ENCODE results near the gene NEO1.
"Not testable (repeated sequence)": the region's sequence is repeated elsewhere in the genome, so short reads cannot be mapped to it uniquely, and the experiment has no call there.

Gene NEO1

DNA sequence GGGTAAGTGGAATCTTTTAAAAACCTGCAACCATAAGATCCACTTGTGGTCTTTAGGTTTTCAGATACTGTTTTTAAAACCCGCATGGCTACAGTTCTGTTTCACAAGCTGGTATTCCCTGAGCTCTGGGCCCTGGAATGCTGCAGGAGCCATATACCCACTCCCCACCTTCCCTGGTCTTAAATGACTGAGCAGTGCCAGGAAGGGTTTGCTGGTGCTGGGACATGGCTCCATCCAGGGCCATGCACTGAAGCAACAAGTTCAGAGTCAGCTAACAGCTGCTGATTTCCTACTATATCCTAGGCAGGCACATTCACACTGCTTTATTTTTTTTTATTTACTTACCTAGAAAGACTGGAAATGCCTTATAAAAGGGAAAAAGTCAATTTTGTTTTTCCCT lies 239.2 kb downstream of the NEO1 start:
- H3K36me3 ChIP-seq (ENCODE audit: control insufficient read depth in 2 of 2, insufficient read depth in 2 of 2, low read length in 2 of 2), result peaks cover 50 to 59% of the 10 kb centered on the region in 2 donors
- H3K27ac ChIP-seq (ENCODE audit: low read depth in 2 of 2, low read length in 2 of 2), result no peak overlapping the region
- H3K27me3 ChIP-seq (ENCODE audit: control insufficient read depth in 2 of 2, insufficient read depth in 2 of 2, low read length in 2 of 2), result no peaks in the 10 kb centered on the region
- H3K4me1 ChIP-seq (ENCODE audit: control insufficient read depth in 2 of 2, insufficient read depth in 2 of 2, low read length in 2 of 2), result no peaks in the 10 kb centered on the region
- no peak overlapping the region for H3K9ac ChIP-seq (ENCODE audit: low read depth in 1 of 2, low read length in 2 of 2)
- H3K9me3 ChIP-seq (ENCODE audit: control insufficient read depth in 2 of 2, low read length in 2 of 2), result no peaks in the 10 kb centered on the region
- H3K4me3 ChIP-seq (ENCODE audit: low read length in 2 of 2), result no peak overlapping the region

DNA sequence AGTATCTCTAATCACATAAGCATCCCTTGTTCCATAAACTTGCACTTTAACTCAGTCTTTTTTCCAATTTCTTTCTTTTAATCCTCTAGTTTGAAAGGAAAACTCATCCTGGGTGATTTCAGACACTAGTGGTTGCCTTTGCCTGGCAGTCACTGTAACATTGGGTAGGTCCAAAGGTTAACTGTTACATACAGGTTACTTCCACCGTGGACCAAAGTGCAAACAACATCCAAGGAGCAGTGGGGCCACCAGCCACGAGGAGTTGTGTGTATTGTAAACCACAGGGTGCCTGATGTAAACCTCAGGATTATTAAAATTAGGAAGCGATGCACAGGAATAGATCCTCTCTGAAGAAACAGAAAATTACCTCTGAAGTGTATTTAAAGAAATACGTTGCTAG lies 241.5 kb downstream of the NEO1 start:
- H3K4me3 ChIP-seq (ENCODE audit: low read length in 2 of 2), result no peak overlapping the region
- no peaks in the 10 kb centered on the region for H3K27me3 ChIP-seq (ENCODE audit: control insufficient read depth in 2 of 2, insufficient read depth in 2 of 2, low read length in 2 of 2)
- no peaks in the 10 kb centered on the region for H3K9me3 ChIP-seq (ENCODE audit: control insufficient read depth in 2 of 2, low read length in 2 of 2)
- no peak overlapping the region for H3K9ac ChIP-seq (ENCODE audit: low read depth in 1 of 2, low read length in 2 of 2)
- no peak overlapping the region for H3K27ac ChIP-seq (ENCODE audit: low read depth in 2 of 2, low read length in 2 of 2)
- H3K4me1 ChIP-seq (ENCODE audit: control insufficient read depth in 2 of 2, insufficient read depth in 2 of 2, low read length in 2 of 2), result no peaks in the 10 kb centered on the region
- peaks cover 50 to 59% of the 10 kb centered on the region in 2 donors for H3K36me3 ChIP-seq (ENCODE audit: control insufficient read depth in 2 of 2, insufficient read depth in 2 of 2, low read length in 2 of 2)

DNA sequence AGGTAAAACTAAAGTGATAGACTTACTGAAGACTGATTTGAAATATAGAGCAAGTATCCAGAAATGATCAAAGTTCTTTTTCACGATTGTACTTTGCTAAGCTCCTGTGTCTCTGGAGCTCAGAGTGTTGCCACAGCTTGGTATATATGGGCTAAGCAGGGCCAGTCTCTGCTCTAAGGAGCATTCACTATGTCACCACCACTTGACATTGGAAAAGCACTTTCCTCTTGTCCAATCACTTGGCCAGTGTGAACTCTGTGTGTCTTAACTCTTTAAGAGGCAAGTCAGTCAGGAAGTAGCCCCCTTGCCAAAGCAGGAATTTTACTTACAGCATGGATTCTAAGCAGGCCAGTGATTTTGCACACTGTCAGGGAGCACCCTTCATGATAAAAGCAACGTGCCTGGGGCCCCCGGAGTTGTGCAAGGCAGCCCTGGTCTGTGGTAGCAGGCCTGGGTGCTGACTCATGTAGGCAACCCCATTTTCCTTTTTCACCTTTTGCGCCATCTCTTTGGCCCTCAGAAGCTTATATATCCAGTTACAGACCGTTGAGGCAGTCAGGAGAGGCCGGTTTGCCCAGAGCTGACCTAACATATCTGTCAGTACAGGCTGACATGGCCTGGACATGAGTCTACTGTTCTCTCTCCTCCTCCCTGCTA lies 243.5 kb downstream of the NEO1 start:
- Histone ChIP-seq H3K27ac (ENCODE audit: low read depth in 2 of 2, low read length in 2 of 2) (no peak overlapping the region), H3K36me3 (ENCODE audit: control insufficient read depth in 2 of 2, insufficient read depth in 2 of 2, low read length in 2 of 2) (peaks cover 44 to 53% of the 10 kb centered on the region in 2 donors), H3K9me3 (ENCODE audit: control insufficient read depth in 2 of 2, low read length in 2 of 2) (no peaks in the 10 kb centered on the region), H3K27me3 (ENCODE audit: control insufficient read depth in 2 of 2, insufficient read depth in 2 of 2, low read length in 2 of 2) (no peaks in the 10 kb centered on the region), H3K4me1 (ENCODE audit: control insufficient read depth in 2 of 2, insufficient read depth in 2 of 2, low read length in 2 of 2) (no peaks in the 10 kb centered on the region), H3K9ac (ENCODE audit: low read depth in 1 of 2, low read length in 2 of 2) (no peak overlapping the region), H3K4me3 (ENCODE audit: low read length in 2 of 2) (no peak overlapping the region)

DNA sequence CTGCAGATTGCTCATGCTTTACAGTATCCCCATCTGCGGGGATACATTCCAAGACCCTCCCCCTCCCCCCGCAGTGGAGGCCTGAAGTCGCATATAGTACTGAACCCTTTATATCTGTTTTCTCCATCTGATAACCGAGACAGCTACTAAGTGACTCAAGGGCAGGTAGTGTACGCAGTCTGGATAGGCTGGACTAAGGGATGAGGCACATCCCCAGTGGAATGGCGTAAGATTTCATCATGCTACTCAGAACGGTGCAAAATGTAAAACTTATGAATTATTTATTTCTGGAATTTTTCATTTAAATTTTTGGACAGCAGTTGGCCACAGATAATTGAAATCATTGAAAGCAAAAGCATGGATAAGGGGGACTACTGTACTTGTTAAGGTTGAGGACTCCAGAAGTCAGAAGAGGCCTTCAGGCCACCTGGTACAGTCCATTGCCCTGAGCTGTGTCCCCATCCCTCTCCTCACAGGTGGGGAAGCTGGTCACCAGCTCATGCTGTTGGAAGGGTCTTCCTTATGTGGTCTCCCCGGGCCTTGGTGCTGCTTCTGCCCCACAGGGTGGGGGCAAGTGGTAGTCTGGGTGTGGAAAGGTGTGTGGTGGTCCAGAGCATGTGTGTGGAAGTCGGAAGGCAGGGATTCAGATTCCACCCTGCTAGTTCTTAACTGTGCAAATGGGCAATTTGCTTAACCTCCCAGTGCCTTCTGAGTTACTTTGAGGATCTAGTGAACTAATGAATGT lies 244.5 kb downstream of the NEO1 start:
- Histone ChIP-seq H3K9ac (ENCODE audit: low read depth in 1 of 2, low read length in 2 of 2) (no peak overlapping the region), H3K27ac (ENCODE audit: low read depth in 2 of 2, low read length in 2 of 2) (no peak overlapping the region), H3K36me3 (ENCODE audit: control insufficient read depth in 2 of 2, insufficient read depth in 2 of 2, low read length in 2 of 2) (peaks cover 49 to 57% of the 10 kb centered on the region in 2 donors), H3K9me3 (ENCODE audit: control insufficient read depth in 2 of 2, low read length in 2 of 2) (no peaks in the 10 kb centered on the region), H3K27me3 (ENCODE audit: control insufficient read depth in 2 of 2, insufficient read depth in 2 of 2, low read length in 2 of 2) (no peaks in the 10 kb centered on the region), H3K4me3 (ENCODE audit: low read length in 2 of 2) (no peak overlapping the region), H3K4me1 (ENCODE audit: control insufficient read depth in 2 of 2, insufficient read depth in 2 of 2, low read length in 2 of 2) (no peaks in the 10 kb centered on the region)

DNA sequence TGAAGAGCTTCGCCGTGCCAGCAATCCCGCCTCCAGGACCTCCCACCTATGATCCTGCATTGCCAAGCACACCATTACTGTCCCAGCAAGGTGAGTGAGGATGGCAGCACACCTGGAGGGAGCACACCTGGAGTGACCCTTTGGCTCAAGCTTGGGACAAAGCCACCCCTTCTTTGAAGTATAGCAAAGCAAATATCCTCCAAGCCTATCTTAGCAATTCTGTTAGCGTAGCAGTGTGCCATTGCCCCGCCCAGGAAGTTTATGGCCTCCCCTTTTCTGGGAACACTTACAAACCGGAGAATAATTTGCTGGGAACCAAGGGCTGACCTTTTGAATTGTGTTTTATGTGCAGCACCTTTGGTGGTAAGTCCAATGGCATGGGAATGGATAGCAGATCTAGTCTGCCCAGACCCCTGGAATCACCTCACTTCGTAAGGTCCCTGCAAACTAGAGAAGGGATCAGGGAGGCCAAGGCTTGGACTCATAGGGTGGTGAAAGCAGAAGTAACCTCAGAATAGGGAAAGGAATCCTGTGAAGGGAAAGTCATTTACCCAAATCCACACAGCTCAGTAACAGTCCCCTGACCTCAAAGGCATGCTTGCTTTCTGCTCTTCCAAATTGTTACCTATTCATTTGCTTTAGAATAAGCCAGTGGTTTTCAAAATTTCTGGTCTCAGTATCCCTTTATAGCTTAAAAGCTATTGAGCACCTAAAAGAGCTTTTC lies 246.4 kb downstream of the NEO1 start:
- peaks cover 59 to 66% of the 10 kb centered on the region in 2 donors for H3K36me3 ChIP-seq (ENCODE audit: control insufficient read depth in 2 of 2, insufficient read depth in 2 of 2, low read length in 2 of 2)
- no peak overlapping the region for H3K4me3 ChIP-seq (ENCODE audit: low read length in 2 of 2)
- H3K9me3 ChIP-seq (ENCODE audit: control insufficient read depth in 2 of 2, low read length in 2 of 2), result no peaks in the 10 kb centered on the region

DNA sequence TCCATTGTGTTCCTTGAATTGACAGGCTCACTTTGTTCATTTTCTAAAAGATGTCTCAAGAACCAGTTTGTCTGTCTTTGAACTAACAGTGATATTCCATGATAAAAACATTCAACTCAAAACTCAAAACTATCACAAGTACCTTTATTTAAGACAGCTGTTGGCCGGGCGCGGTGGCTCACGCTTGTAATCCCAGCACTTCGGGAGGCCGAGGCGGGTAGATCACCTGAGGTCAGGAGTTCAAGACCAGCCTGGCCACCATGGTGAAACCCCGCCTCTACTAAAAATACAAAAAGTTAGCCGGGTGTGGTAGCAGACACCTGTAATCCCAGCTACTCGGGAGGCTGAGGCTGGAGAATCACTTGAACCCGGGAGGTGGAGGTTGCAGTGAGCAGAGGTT lies 248.0 kb downstream of the NEO1 start:
- not testable (repeated sequence) for H3K27ac ChIP-seq (ENCODE audit: low read depth in 2 of 2, low read length in 2 of 2); H3K4me3 ChIP-seq (ENCODE audit: low read length in 2 of 2); H3K27me3 ChIP-seq (ENCODE audit: control insufficient read depth in 2 of 2, insufficient read depth in 2 of 2, low read length in 2 of 2); H3K4me1 ChIP-seq (ENCODE audit: control insufficient read depth in 2 of 2, insufficient read depth in 2 of 2, low read length in 2 of 2); H3K9me3 ChIP-seq (ENCODE audit: control insufficient read depth in 2 of 2, low read length in 2 of 2); H3K9ac ChIP-seq (ENCODE audit: low read depth in 1 of 2, low read length in 2 of 2)
- H3K36me3 ChIP-seq (ENCODE audit: control insufficient read depth in 2 of 2, insufficient read depth in 2 of 2, low read length in 2 of 2), result peaks cover 66 to 70% of the 10 kb centered on the region in 2 donors

More for the DNA sequence above, 246.4 kb downstream of the NEO1 start:
- Histone ChIP-seq H3K4me1 (ENCODE audit: control insufficient read depth in 2 of 2, insufficient read depth in 2 of 2, low read length in 2 of 2) (no peaks in the 10 kb centered on the region), H3K9ac (ENCODE audit: low read depth in 1 of 2, low read length in 2 of 2) (no peak overlapping the region), H3K27ac (ENCODE audit: low read depth in 2 of 2, low read length in 2 of 2) (no peak overlapping the region), H3K27me3 (ENCODE audit: control insufficient read depth in 2 of 2, insufficient read depth in 2 of 2, low read length in 2 of 2) (no peaks in the 10 kb centered on the region)

DNA sequence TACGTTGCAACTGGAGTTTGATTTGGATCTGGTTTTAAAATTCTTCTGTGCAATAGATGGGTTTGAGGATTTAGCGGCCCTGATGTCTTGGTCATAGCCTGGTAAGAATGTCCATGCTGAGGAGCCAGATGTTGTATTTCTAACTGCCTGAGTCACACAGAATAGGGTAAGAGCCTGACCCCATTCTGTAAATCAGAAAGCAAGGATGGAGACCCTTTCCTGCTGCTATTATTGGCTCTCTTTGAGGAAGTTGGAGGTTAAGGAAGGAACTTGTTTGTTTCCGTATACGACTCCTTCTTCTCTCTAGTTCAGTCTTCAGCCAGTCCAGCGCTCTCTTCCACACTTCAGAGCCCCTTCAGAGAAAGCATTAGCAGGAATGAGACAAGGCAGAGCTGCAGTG lies 251.4 kb downstream of the NEO1 start:
- no peak overlapping the region for H3K4me3 ChIP-seq (ENCODE audit: low read length in 2 of 2)
- H3K4me1 ChIP-seq (ENCODE audit: control insufficient read depth in 2 of 2, insufficient read depth in 2 of 2, low read length in 2 of 2), result no peaks in the 10 kb centered on the region
- no peak overlapping the region for H3K27ac ChIP-seq (ENCODE audit: low read depth in 2 of 2, low read length in 2 of 2)
- no peak overlapping the region for H3K9ac ChIP-seq (ENCODE audit: low read depth in 1 of 2, low read length in 2 of 2)
- H3K36me3 ChIP-seq (ENCODE audit: control insufficient read depth in 2 of 2, insufficient read depth in 2 of 2, low read length in 2 of 2), result peaks cover 45 to 48% of the 10 kb centered on the region in 2 donors
- no peaks in the 10 kb centered on the region for H3K9me3 ChIP-seq (ENCODE audit: control insufficient read depth in 2 of 2, low read length in 2 of 2)
- no peaks in the 10 kb centered on the region for H3K27me3 ChIP-seq (ENCODE audit: control insufficient read depth in 2 of 2, insufficient read depth in 2 of 2, low read length in 2 of 2)

DNA sequence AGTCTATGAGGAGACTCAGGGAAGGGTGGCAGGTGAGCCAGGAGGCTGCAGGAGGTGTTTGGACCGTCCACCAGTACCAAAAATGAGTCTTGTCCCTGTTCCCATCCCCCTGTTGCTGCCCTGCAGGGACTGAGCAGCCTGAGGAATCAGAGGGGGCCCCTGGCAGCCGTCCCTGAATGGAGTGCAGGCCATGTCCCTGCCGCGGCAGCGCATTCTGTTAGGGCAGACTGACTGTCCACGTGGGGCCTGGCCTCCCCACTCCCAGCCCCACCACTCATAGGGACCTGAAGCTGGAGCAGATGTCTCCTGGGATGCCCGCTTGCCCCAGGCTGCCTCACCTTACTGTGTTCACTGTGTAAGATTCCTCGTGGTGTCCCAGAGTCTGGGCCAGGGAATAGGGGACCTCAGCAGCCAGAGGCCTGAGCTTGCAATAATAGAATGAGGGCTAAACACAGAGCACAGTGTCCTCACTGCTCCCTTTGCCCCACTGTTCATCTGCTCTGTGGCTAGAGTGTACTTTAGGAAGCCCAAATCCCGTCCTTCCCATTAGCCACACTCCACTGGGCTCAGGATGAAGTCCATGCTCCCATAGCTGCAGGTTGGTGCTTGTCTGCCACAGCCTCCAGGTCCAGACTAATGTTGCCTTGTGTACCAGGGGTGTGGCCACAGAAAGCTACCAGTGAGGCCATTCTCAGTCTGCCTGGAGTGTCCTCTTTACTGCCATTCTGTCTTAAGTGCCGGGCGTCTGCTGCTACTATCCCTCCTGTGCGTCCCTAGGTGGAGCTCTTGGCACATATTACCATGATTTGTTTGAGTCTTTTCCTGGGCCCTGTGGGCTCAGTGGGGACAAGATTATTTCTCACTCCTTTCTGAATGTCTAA lies 253.3 kb downstream of the NEO1 start:
- Histone ChIP-seq H3K27me3 (ENCODE audit: control insufficient read depth in 2 of 2, insufficient read depth in 2 of 2, low read length in 2 of 2) (no peaks in the 10 kb centered on the region), H3K9me3 (ENCODE audit: control insufficient read depth in 2 of 2, low read length in 2 of 2) (no peaks in the 10 kb centered on the region), H3K4me3 (ENCODE audit: low read length in 2 of 2) (no peak overlapping the region), H3K9ac (ENCODE audit: low read depth in 1 of 2, low read length in 2 of 2) (no peak overlapping the region), H3K36me3 (ENCODE audit: control insufficient read depth in 2 of 2, insufficient read depth in 2 of 2, low read length in 2 of 2) (peaks cover 40 to 46% of the 10 kb centered on the region in 2 donors), H3K27ac (ENCODE audit: low read depth in 2 of 2, low read length in 2 of 2) (no peak overlapping the region), H3K4me1 (ENCODE audit: control insufficient read depth in 2 of 2, insufficient read depth in 2 of 2, low read length in 2 of 2) (no peaks in the 10 kb centered on the region)

DNA sequence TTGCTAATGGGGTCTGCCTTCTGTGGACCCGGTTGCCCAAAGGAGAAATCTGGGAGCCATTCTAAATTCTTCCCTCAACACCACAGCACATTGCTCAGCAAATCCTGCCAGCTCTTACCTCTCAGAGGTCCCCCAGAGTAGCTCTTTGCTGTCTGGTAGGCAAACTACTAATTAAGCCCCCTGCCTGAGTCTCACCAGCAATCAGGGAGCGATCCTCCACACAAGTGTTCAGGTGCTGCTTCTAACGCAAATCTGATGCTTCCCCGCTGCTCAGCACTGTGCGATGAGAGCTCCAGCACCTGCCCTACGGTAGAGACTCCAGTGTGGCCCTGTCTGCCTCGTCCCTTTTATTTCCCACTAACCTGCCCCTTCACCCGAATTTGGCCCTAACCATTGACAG lies 256.0 kb downstream of the NEO1 start:
- peaks cover 18 to 23% of the 10 kb centered on the region in 2 donors for H3K36me3 ChIP-seq (ENCODE audit: control insufficient read depth in 2 of 2, insufficient read depth in 2 of 2, low read length in 2 of 2)
- H3K4me1 ChIP-seq (ENCODE audit: control insufficient read depth in 2 of 2, insufficient read depth in 2 of 2, low read length in 2 of 2), result no peaks in the 10 kb centered on the region
- no peaks in the 10 kb centered on the region for H3K9me3 ChIP-seq (ENCODE audit: control insufficient read depth in 2 of 2, low read length in 2 of 2)
- no peak overlapping the region for H3K4me3 ChIP-seq (ENCODE audit: low read length in 2 of 2)
- H3K9ac ChIP-seq (ENCODE audit: low read depth in 1 of 2, low read length in 2 of 2), result no peak overlapping the region
- H3K27me3 ChIP-seq (ENCODE audit: control insufficient read depth in 2 of 2, insufficient read depth in 2 of 2, low read length in 2 of 2), result no peaks in the 10 kb centered on the region
- H3K27ac ChIP-seq (ENCODE audit: low read depth in 2 of 2, low read length in 2 of 2), result no peak overlapping the region
